Fibroblast of mammary gland (primary cell): ENCODE results near the gene CLSTN2.

Experiments
- DNase-seq: peaks from one replicate; pipeline ENCODE4 v3.0.0-alpha.2; 2010; ENCODE audit warnings: low read depth
- H3K4me3 ChIP-seq: 2 replicates; pipeline ENCODE4 v1.5.1; 2011; ENCODE audit warnings: low read depth, mild to moderate bottlenecking, low read length, moderate library complexity; ENCODE audit not compliant: control insufficient read depth
- CTCF ChIP-seq: conservative IDR thresholded peaks from 2 replicates; pipeline ENCODE4 v1.5.1; 2011; ENCODE audit warnings: low read depth, low read length, inconsistent platforms; ENCODE audit not compliant: control insufficient read depth, insufficient read depth

CLSTN2 gene

GRCh38 chr3:139953131-139953910 is 18.3 kb downstream of the CLSTN2 start:
- no peak for DNase-seq
- no peak overlapping the region for H3K4me3 ChIP-seq
- TF ChIP-seq CTCF = no peak

GRCh38 chr3:139954146-139954860 is 19.3 kb downstream of the CLSTN2 start:
- no peak for TF ChIP-seq CTCF
- DNase-seq = no peak
- H3K4me3 ChIP-seq = no peak overlapping the region

GRCh38 chr3:139957844-139958243 is 22.9 kb downstream of the CLSTN2 start:
- TF ChIP-seq CTCF = no peak
- DNase-seq = no peak
- no peak overlapping the region for H3K4me3 ChIP-seq

GRCh38 chr3:139969386-139969785 is 34.4 kb downstream of the CLSTN2 start:
- H3K4me3 ChIP-seq = no peak overlapping the region
- DNase-seq = no peak
- TF ChIP-seq CTCF = no peak

GRCh38 chr3:139970526-139970925 is 35.5 kb downstream of the CLSTN2 start:
- DNase-seq = no peak
- H3K4me3 ChIP-seq = no peak overlapping the region
- no peak for TF ChIP-seq CTCF

- DNase-seq = no peak
- no peak for TF ChIP-seq CTCF
- no peak overlapping the region for H3K4me3 ChIP-seq
Observed at GRCh38 chr3:139974809-139975425, 39.9 kb downstream of the CLSTN2 start.
